DND-41 (cell line): ENCODE results near the gene TRPV5.

Experiments
- ATAC-seq: fragments of 200-7000 bp; cut with Tn5 transposase; 3 replicates; pipeline ENCODE4 v1.9.1; 2021; ENCODE audit warnings: low read depth; ENCODE audit not compliant: insufficient read depth
- DNase-seq: peaks from one replicate; pipeline ENCODE4 v3.0.0-alpha.2; 2020
- H2AFZ ChIP-seq: 2 replicates; pipeline ENCODE4 v1.6.0; 2012; ENCODE audit warnings: low read depth, low read length
- H3K27ac ChIP-seq: 2 replicates; pipeline ENCODE4 v1.5.1; 2012; ENCODE audit warnings: low read length, inconsistent platforms
- H3K27me3 ChIP-seq: fragments of 200-600 bp; sonication (generic); 2 replicates; pipeline ENCODE4 v1.6.0; 2012; ENCODE audit warnings: low read length, mild to moderate bottlenecking, inconsistent platforms; ENCODE audit not compliant: insufficient read depth, poor library complexity
- H3K36me3 ChIP-seq: 2 replicates; pipeline ENCODE4 v1.5.1; 2012; ENCODE audit warnings: low read length, inconsistent platforms; ENCODE audit not compliant: insufficient read depth
- H3K4me1 ChIP-seq: 2 replicates; pipeline ENCODE4 v1.5.1; 2012; ENCODE audit warnings: mild to moderate bottlenecking, low read length; ENCODE audit not compliant: insufficient read depth
- H3K4me2 ChIP-seq: 2 replicates; pipeline ENCODE4 v1.6.0; 2012; ENCODE audit warnings: mild to moderate bottlenecking, moderate library complexity, low read length, inconsistent platforms; ENCODE audit not compliant: insufficient read depth
- H3K4me3 ChIP-seq, 2 experiments: fragments of 200-600 bp in 1 of 2; shearing (Covaris generic) in 1 of 2; 2 replicates each; pipeline ENCODE4 v1.5.1; 2012 to 2016; ENCODE audit warnings: inconsistent platforms in 2 of 2, low read length in 2 of 2, mild to moderate bottlenecking in 2 of 2, low read depth in 1 of 2, moderate library complexity in 1 of 2
- H3K79me2 ChIP-seq: 2 replicates; pipeline ENCODE4 v1.6.0; 2012; ENCODE audit warnings: low read length, inconsistent platforms; ENCODE audit not compliant: insufficient read depth
- H3K9ac ChIP-seq: 2 replicates; pipeline ENCODE4 v1.6.0; 2012; ENCODE audit warnings: low read depth, mild to moderate bottlenecking, inconsistent platforms, low read length, moderate library complexity
- H3K9me3 ChIP-seq: 2 replicates; pipeline ENCODE4 v1.5.1; 2012; ENCODE audit warnings: low read length, moderate library complexity, mild to moderate bottlenecking, inconsistent platforms; ENCODE audit not compliant: insufficient read depth, severe bottlenecking
- H4K20me1 ChIP-seq: 2 replicates; pipeline ENCODE4 v1.6.0; 2012; ENCODE audit warnings: low read length; ENCODE audit not compliant: insufficient read depth
- CTCF ChIP-seq: IDR thresholded peaks from 2 replicates; pipeline ENCODE4 v1.5.1; 2012; ENCODE audit warnings: borderline replicate concordance, low read length, moderate library complexity, mild to moderate bottlenecking; ENCODE audit not compliant: poor library complexity, severe bottlenecking; ENCODE audit errors: extremely low read depth
- EZH2 ChIP-seq: IDR thresholded peaks from 3 replicates; pipeline ENCODE4 v1.6.1; 2012; ENCODE audit warnings: borderline replicate concordance, low read depth, mild to moderate bottlenecking, moderate library complexity, low read length, inconsistent platforms; ENCODE audit not compliant: severe bottlenecking

Gene TRPV5

GRCh38 chr7:142925413-142925812 is 8.1 kb downstream of the TRPV5 start:
- no peak overlapping the region for H3K4me3 ChIP-seq
- DNase-seq (no peak), ATAC-seq (no peak)
- no peak overlapping the region for H3K4me2 ChIP-seq
- H3K4me1 ChIP-seq = no peaks in the 10 kb centered on the region
- no peaks in the 10 kb centered on the region for H3K36me3 ChIP-seq
- TF ChIP-seq CTCF (peak; percentile 42), EZH2 (no peak)
- H2AFZ ChIP-seq = no peak overlapping the region
- no peak overlapping the region for H3K9ac ChIP-seq
- H4K20me1 ChIP-seq = no peaks in the 10 kb centered on the region
- no peaks in the 10 kb centered on the region for H3K27me3 ChIP-seq
- no peaks in the 10 kb centered on the region for H3K79me2 ChIP-seq
- no peaks in the 10 kb centered on the region for H3K9me3 ChIP-seq
- H3K27ac ChIP-seq = no peak overlapping the region

GRCh38 chr7:142923391-142923790 is 10.2 kb downstream of the TRPV5 start:
- Histone ChIP-seq H3K9ac (no peak overlapping the region), H3K4me1 (no peaks in the 10 kb centered on the region), H4K20me1 (no peaks in the 10 kb centered on the region), H3K9me3 (no peaks in the 10 kb centered on the region), H2AFZ (no peak overlapping the region), H3K27me3 (no peaks in the 10 kb centered on the region), H3K27ac (no peak overlapping the region), H3K36me3 (no peaks in the 10 kb centered on the region), H3K4me3 (no peak overlapping the region), H3K79me2 (no peaks in the 10 kb centered on the region), H3K4me2 (no peak overlapping the region)
- ATAC-seq = no peak
- no peak for TF ChIP-seq EZH2
- no peak for TF ChIP-seq CTCF
- DNase-seq = no peak

- DNase-seq = no peak
- Histone ChIP-seq H2AFZ (no peak overlapping the region), H3K4me1 (no peaks in the 10 kb centered on the region), H3K79me2 (no peaks in the 10 kb centered on the region), H3K4me2 (no peak overlapping the region), H3K27me3 (peaks cover 6% of the 10 kb centered on the region), H3K36me3 (no peaks in the 10 kb centered on the region), H3K27ac (no peak overlapping the region), H4K20me1 (no peaks in the 10 kb centered on the region), H3K4me3 (no peak overlapping the region), H3K9me3 (no peaks in the 10 kb centered on the region), H3K9ac (no peak overlapping the region)
- ATAC-seq = no peak
- TF ChIP-seq CTCF (no peak), EZH2 (no peak)
These were observed 13.9 kb downstream of the TRPV5 start for GRCh38 chr7:142919656-142920055.

- H3K9ac ChIP-seq = no peak overlapping the region
- H3K4me1 ChIP-seq = no peaks in the 10 kb centered on the region
- peaks cover 6% of the 10 kb centered on the region for H3K27me3 ChIP-seq
- no peaks in the 10 kb centered on the region for H4K20me1 ChIP-seq
- no peaks in the 10 kb centered on the region for H3K9me3 ChIP-seq
- H3K4me3 ChIP-seq = no peak overlapping the region
- H3K27ac ChIP-seq = no peak overlapping the region
- no peaks in the 10 kb centered on the region for H3K36me3 ChIP-seq
- DNase-seq = no peak
- H3K79me2 ChIP-seq = no peaks in the 10 kb centered on the region
- no peak overlapping the region for H2AFZ ChIP-seq
- H3K4me2 ChIP-seq = no peak overlapping the region
- no peak for ATAC-seq
- TF ChIP-seq EZH2 = no peak
These were observed 14.6 kb downstream of the TRPV5 start for GRCh38 chr7:142918901-142919300.
